ENCODE measurements around the gene ZNF606.

Gene ZNF606

DNA sequence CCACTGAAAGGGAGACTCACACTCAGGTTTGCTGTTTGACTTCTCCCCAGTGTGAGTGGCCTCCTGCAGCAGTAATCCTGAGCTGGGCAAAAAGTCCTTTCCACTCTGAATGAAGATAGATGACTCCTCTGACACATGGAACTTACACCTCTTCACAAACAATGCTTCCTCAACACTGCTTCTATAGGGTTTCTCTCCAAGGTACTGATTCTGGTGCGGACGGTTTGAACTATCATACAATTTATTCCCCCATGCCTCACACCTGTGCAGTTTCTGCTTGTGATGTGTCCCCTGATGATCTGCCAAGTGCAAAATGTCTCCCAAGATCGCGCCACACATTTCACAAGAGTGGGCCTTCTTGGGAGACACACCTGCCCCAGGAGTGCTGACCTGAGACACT is 75.0 kb downstream of the ZNF606 start:
- DNase-seq (ENCODE audit: low spot score): no peak
